Astrocyte (in vitro differentiated cells and primary cell): ENCODE data around the gene LIMS1. TPM values are rescaled to one million over a fixed set of nuclear protein-coding genes. Genes with fewer than 3 reads are reported as not detected.

Source experiments
- DNase-seq: peaks from one replicate; pipeline ENCODE4 v3.0.0-alpha.2; 2010; ENCODE audit warnings: low read depth
- FAIRE-seq: peaks from 2 replicates; lab custom pipeline; 2011; peaks lifted over from hg19 to GRCh38; lab: Jason Lieb, UNC
- H2AFZ ChIP-seq: 2 replicates; pipeline ENCODE4 v1.6.0; 2012; ENCODE audit warnings: low read depth, low read length, inconsistent platforms
- H3K27ac ChIP-seq: 2 replicates; pipeline ENCODE4 v1.5.1; 2011; ENCODE audit warnings: low read depth, low read length, inconsistent platforms
- H3K27me3 ChIP-seq: 2 replicates; pipeline ENCODE4 v1.6.0; 2011; ENCODE audit warnings: low read length, inconsistent platforms; ENCODE audit not compliant: insufficient read depth
- H3K36me3 ChIP-seq: 2 replicates; pipeline ENCODE4 v1.5.1; 2011; ENCODE audit warnings: low read length, inconsistent platforms; ENCODE audit not compliant: insufficient read depth
- H3K4me1 ChIP-seq: 2 replicates; pipeline ENCODE4 v1.5.1; 2011; ENCODE audit warnings: low read length, inconsistent platforms; ENCODE audit not compliant: insufficient read depth
- H3K4me2 ChIP-seq: 2 replicates; pipeline ENCODE4 v1.6.0; 2012; ENCODE audit warnings: low read length, inconsistent platforms
- H3K4me3 ChIP-seq: 2 replicates; pipeline ENCODE4 v1.5.1; 2011; ENCODE audit warnings: low read depth, mild to moderate bottlenecking, low read length, inconsistent platforms; ENCODE audit not compliant: insufficient read depth
- H3K79me2 ChIP-seq: 2 replicates; pipeline ENCODE4 v1.6.0; 2012; ENCODE audit warnings: mild to moderate bottlenecking, low read length, inconsistent platforms; ENCODE audit not compliant: insufficient read depth
- H3K9ac ChIP-seq: 2 replicates; pipeline ENCODE4 v1.6.0; 2012; ENCODE audit warnings: mild to moderate bottlenecking, low read length, inconsistent platforms
- H3K9me3 ChIP-seq: 2 replicates; pipeline ENCODE4 v1.5.1; 2012; ENCODE audit warnings: low read depth, mild to moderate bottlenecking, low read length, inconsistent platforms; ENCODE audit not compliant: insufficient read depth
- H4K20me1 ChIP-seq: 2 replicates; pipeline ENCODE4 v1.6.0; 2012; ENCODE audit warnings: low read length, inconsistent platforms; ENCODE audit not compliant: insufficient read depth
- H3K27ac Mint-ChIP-seq: one replicate; pipeline ENCODE4 v1.8.0; 2021; ENCODE audit warnings: mild to moderate bottlenecking, mixed read lengths; ENCODE audit not compliant: unreplicated experiment
- H3K27me3 Mint-ChIP-seq: one replicate; pipeline ENCODE4 v1.8.0; 2021; ENCODE audit warnings: low read depth, mixed read lengths; ENCODE audit not compliant: unreplicated experiment
- H3K36me3 Mint-ChIP-seq: one replicate; pipeline ENCODE4 v1.8.0; 2021; ENCODE audit warnings: low read depth, mixed read lengths; ENCODE audit not compliant: unreplicated experiment
- H3K4me1 Mint-ChIP-seq: one replicate; pipeline ENCODE4 v1.8.0; 2021; ENCODE audit warnings: low read depth, mixed read lengths; ENCODE audit not compliant: unreplicated experiment
- H3K4me3 Mint-ChIP-seq: one replicate; pipeline ENCODE4 v1.8.0; 2021; ENCODE audit warnings: mild to moderate bottlenecking, moderate library complexity, mixed read lengths; ENCODE audit not compliant: unreplicated experiment
- H3K9me3 Mint-ChIP-seq: one replicate; pipeline ENCODE4 v1.8.0; 2021; ENCODE audit warnings: mild to moderate bottlenecking, mixed read lengths; ENCODE audit not compliant: unreplicated experiment
- CTCF ChIP-seq: IDR thresholded peaks from 2 replicates; pipeline ENCODE4 v1.5.1; 2011; ENCODE audit warnings: low read depth, mild to moderate bottlenecking, inconsistent platforms, low read length, moderate library complexity; ENCODE audit not compliant: insufficient read depth
- EZH2 ChIP-seq: IDR thresholded peaks from 2 replicates; pipeline ENCODE4 v1.6.1; 2012; ENCODE audit warnings: mild to moderate bottlenecking, low read length, inconsistent platforms; ENCODE audit not compliant: insufficient read depth
- total RNA-seq: library from RNA; stranded (reverse); gene quantifications from 2 replicates; pipeline ENCODE4 v1.2.1, GENCODE V29; 2021

The LIMS1 gene
- total RNA-seq, 1 donor from 2014 or later = 205 TPM

- no peaks in the 10 kb centered on the region for H3K9me3 Mint-ChIP-seq
- peak overlapping the region; percentile 95 for H3K9ac ChIP-seq
- FAIRE-seq = no peak
- peaks cover 29% of the 10 kb centered on the region for H3K4me1 Mint-ChIP-seq
- H3K36me3 Mint-ChIP-seq = peaks cover 5% of the 10 kb centered on the region
- no peak for TF ChIP-seq CTCF
- TF ChIP-seq EZH2 = no peak
- DNase-seq = peak; percentile 68
- peak overlapping the region; percentile 84 for H3K27ac Mint-ChIP-seq
- H3K9me3 ChIP-seq = no peaks in the 10 kb centered on the region
- peaks cover 64% of the 10 kb centered on the region for H4K20me1 ChIP-seq
- H3K4me2 ChIP-seq = peak overlapping the region; percentile 92
- no peaks in the 10 kb centered on the region for H3K27me3 Mint-ChIP-seq
- peak overlapping the region; percentile 83 for H3K27ac ChIP-seq
- no peak overlapping the region for H2AFZ ChIP-seq
- peaks cover 67% of the 10 kb centered on the region for H3K79me2 ChIP-seq
- H3K4me3 Mint-ChIP-seq = peak overlapping the region; percentile 95
- peak overlapping the region; percentile 89 for H3K4me3 ChIP-seq
- H3K4me1 ChIP-seq = peaks cover 31% of the 10 kb centered on the region
- no peaks in the 10 kb centered on the region for H3K27me3 ChIP-seq
- H3K36me3 ChIP-seq = peaks cover 3% of the 10 kb centered on the region
These were observed 2.0 kb downstream of the LIMS1 start for GRCh38 chr2:108536133-108536780.

GRCh38 chr2:108536911-108537310 lies 2.6 kb downstream of the LIMS1 start:
- Histone ChIP-seq H4K20me1 (peaks cover 70% of the 10 kb centered on the region), H3K4me2 (peak overlapping the region; percentile 92), H3K79me2 (peaks cover 73% of the 10 kb centered on the region), H3K4me3 (peak overlapping the region; percentile 89), H2AFZ (no peak overlapping the region), H3K27me3 (no peaks in the 10 kb centered on the region), H3K9ac (peak overlapping the region; percentile 95), H3K9me3 (no peaks in the 10 kb centered on the region), H3K27ac (peak overlapping the region; percentile 83), H3K36me3 (peaks cover 5% of the 10 kb centered on the region), H3K4me1 (peaks cover 38% of the 10 kb centered on the region)
- peaks cover 5% of the 10 kb centered on the region for H3K36me3 Mint-ChIP-seq
- FAIRE-seq = no peak
- no peaks in the 10 kb centered on the region for H3K9me3 Mint-ChIP-seq
- no peaks in the 10 kb centered on the region for H3K27me3 Mint-ChIP-seq
- no peak for DNase-seq
- peaks cover 34% of the 10 kb centered on the region for H3K4me1 Mint-ChIP-seq
- H3K4me3 Mint-ChIP-seq = peak overlapping the region; percentile 95
- TF ChIP-seq CTCF (no peak), EZH2 (no peak)
- H3K27ac Mint-ChIP-seq = peak overlapping the region; percentile 60

GRCh38 chr2:108538000-108538625 lies 3.8 kb downstream of the LIMS1 start:
- DNase-seq (no peak), FAIRE-seq (no peak)
- H3K4me3 ChIP-seq = no peak overlapping the region
- peaks cover 39% of the 10 kb centered on the region for H3K4me1 ChIP-seq
- peak overlapping the region; percentile 95 for H3K9ac ChIP-seq
- H3K27ac ChIP-seq = peak overlapping the region; percentile 17
- peak overlapping the region; percentile 92 for H3K4me2 ChIP-seq
- Mint-ChIP-seq H3K27me3 (no peaks in the 10 kb centered on the region), H3K4me3 (peak overlapping the region; percentile 95), H3K27ac (peak overlapping the region; percentile 17), H3K4me1 (peaks cover 39% of the 10 kb centered on the region), H3K9me3 (no peaks in the 10 kb centered on the region), H3K36me3 (peaks cover 5% of the 10 kb centered on the region)
- H3K9me3 ChIP-seq = no peaks in the 10 kb centered on the region
- H4K20me1 ChIP-seq = peaks cover 82% of the 10 kb centered on the region
- H2AFZ ChIP-seq = no peak overlapping the region
- TF ChIP-seq EZH2 (no peak), CTCF (no peak)
- peaks cover 5% of the 10 kb centered on the region for H3K36me3 ChIP-seq
- no peaks in the 10 kb centered on the region for H3K27me3 ChIP-seq
- H3K79me2 ChIP-seq = peaks cover 85% of the 10 kb centered on the region
